Endodermal cell (in vitro differentiated cells): ENCODE measurements around the gene OR52B2. TPM values are rescaled to one million over a fixed set of nuclear protein-coding genes. Genes with fewer than 3 reads are reported as not detected.

Source experiments
- DNase-seq: peaks from one replicate; pipeline ENCODE4 v3.0.0-alpha.2; 2017
- H3K27ac ChIP-seq: 2 replicates; pipeline ENCODE4 v1.5.1; 2013; ENCODE audit warnings: mild to moderate bottlenecking, low read depth, low read length, moderate library complexity
- H3K27me3 ChIP-seq: 2 replicates; pipeline ENCODE4 v1.6.1; 2013; ENCODE audit warnings: mild to moderate bottlenecking, low read length, moderate library complexity; ENCODE audit not compliant: insufficient read depth, control insufficient read depth, poor library complexity, severe bottlenecking
- H3K36me3 ChIP-seq: 2 replicates; pipeline ENCODE4 v1.7.0; 2013; ENCODE audit warnings: mild to moderate bottlenecking, low read length, moderate library complexity; ENCODE audit not compliant: control insufficient read depth, insufficient read depth
- H3K4me1 ChIP-seq: one replicate; pipeline ENCODE4 v1.7.0; 2013; ENCODE audit warnings: low read length; ENCODE audit not compliant: control insufficient read depth, insufficient read depth
- H3K4me3 ChIP-seq: 2 replicates; pipeline ENCODE4 v1.5.1; 2013; ENCODE audit warnings: mild to moderate bottlenecking, low read length, moderate library complexity
- H3K9ac ChIP-seq: 2 replicates; pipeline ENCODE4 v1.6.1; 2013; ENCODE audit warnings: mild to moderate bottlenecking, low read length, moderate library complexity; ENCODE audit not compliant: poor library complexity, severe bottlenecking; ENCODE audit errors: extremely low read depth
- H3K9me3 ChIP-seq: 2 replicates; pipeline ENCODE4 v1.6.1; 2013; ENCODE audit warnings: mild to moderate bottlenecking, low read length, moderate library complexity; ENCODE audit not compliant: control insufficient read depth
- H3K27ac Mint-ChIP-seq: 2 replicates; pipeline ENCODE4 v1.8.0; 2020; ENCODE audit warnings: mixed read lengths
- H3K27me3 Mint-ChIP-seq: 2 replicates; pipeline ENCODE4 v1.8.0; 2021; ENCODE audit warnings: mild to moderate bottlenecking, mixed read lengths; ENCODE audit not compliant: insufficient read depth
- H3K36me3 Mint-ChIP-seq: 2 replicates; pipeline ENCODE4 v1.8.0; 2020; ENCODE audit warnings: low read depth, mixed read lengths
- H3K4me1 Mint-ChIP-seq: 2 replicates; pipeline ENCODE4 v1.8.0; 2020; ENCODE audit warnings: mixed read lengths
- H3K4me3 Mint-ChIP-seq: 2 replicates; pipeline ENCODE4 v1.8.0; 2020; ENCODE audit warnings: mild to moderate bottlenecking, moderate library complexity, mixed read lengths
- H3K9me3 Mint-ChIP-seq: 2 replicates; pipeline ENCODE4 v1.8.0; 2020; ENCODE audit warnings: mild to moderate bottlenecking, mixed read lengths
- CTCF ChIP-seq: fragments of 200-600 bp; sonication (generic); conservative IDR thresholded peaks from 2 replicates; pipeline ENCODE4 v1.5.0; 2021; ENCODE audit warnings: antibody characterized with exemption, mild to moderate bottlenecking
- WGBS, 2 experiments: methylation state at CpG; one replicate each; pipeline versions ENCODE4 v1.1.5 to v1.1.7; 2013; ENCODE audit warnings: missing lambda C conversion rate in 2 of 2, mixed read lengths in 1 of 2; ENCODE audit not compliant: insufficient coverage in 1 of 2, insufficient read length in 1 of 2; 5-methylcytosine and 5-hydroxymethylcytosine counted together
- total RNA-seq, 2 donors: library from RNA; stranded (reverse); fragmentation: NEBNext Ultra II Directional in 1 of 2; extraction: Animal tissue kit (Norgen Biotek cat#: 25700) in 1 of 2; gene quantifications; 2 replicates in 1 of 2; 3 replicates in 1 of 2; pipeline ENCODE4 v1.2.1, GENCODE V29; 2021

The OR52B2 gene
- total RNA-seq, 2 donors from 2014 or later, result not detected

- WGBS, 2 experiments, result 90 to 91% methylated on average over 4 of the region's 4 CpGs
- Mint-ChIP-seq H3K27me3 (no peaks in the 10 kb centered on the region), H3K4me1 (peaks cover 9% of the 10 kb centered on the region), H3K36me3 (no peaks in the 10 kb centered on the region), H3K27ac (no peak overlapping the region), H3K4me3 (no peak overlapping the region), H3K9me3 (peaks cover 4% of the 10 kb centered on the region)
- DNase-seq, result no peak
- H3K36me3 ChIP-seq, result no peaks in the 10 kb centered on the region
- TF ChIP-seq CTCF, result no peak
- no peak overlapping the region for H3K27ac ChIP-seq
- H3K9me3 ChIP-seq, result peaks cover 5% of the 10 kb centered on the region
- no peak overlapping the region for H3K9ac ChIP-seq
- H3K4me3 ChIP-seq, result no peak overlapping the region
- no peaks in the 10 kb centered on the region for H3K27me3 ChIP-seq
- H3K4me1 ChIP-seq, result no peaks in the 10 kb centered on the region
Observed at GRCh38 chr11:6127881-6128280, 42.2 kb downstream of the OR52B2 start.

- no peaks in the 10 kb centered on the region for H3K4me1 ChIP-seq
- WGBS, 2 experiments, result 92 to 96% methylated on average over 3 of the region's 3 CpGs
- no peak overlapping the region for H3K9ac ChIP-seq
- peaks cover 18% of the 10 kb centered on the region for H3K9me3 Mint-ChIP-seq
- no peak overlapping the region for H3K27ac Mint-ChIP-seq
- peaks cover 9% of the 10 kb centered on the region for H3K4me1 Mint-ChIP-seq
- peaks cover 16% of the 10 kb centered on the region for H3K9me3 ChIP-seq
- H3K4me3 ChIP-seq, result no peak overlapping the region
- H3K27ac ChIP-seq, result no peak overlapping the region
- no peaks in the 10 kb centered on the region for H3K27me3 ChIP-seq
- no peak for DNase-seq
- no peaks in the 10 kb centered on the region for H3K36me3 ChIP-seq
- no peaks in the 10 kb centered on the region for H3K27me3 Mint-ChIP-seq
- no peak overlapping the region for H3K4me3 Mint-ChIP-seq
- H3K36me3 Mint-ChIP-seq, result no peaks in the 10 kb centered on the region
- no peak for TF ChIP-seq CTCF
Observed at GRCh38 chr11:6124245-6124644, 45.9 kb downstream of the OR52B2 start.

Other genes with a start within 250 kb of the OR52B2 start
- gene OR56A3, start 228.1 kb downstream of the OR52B2 start, total RNA-seq, result not detected
- gene OR56A5, start 201.8 kb downstream of the OR52B2 start, total RNA-seq, result not detected
- under 1 TPM in 1 of 2 donors, not detected in 1; 0.33 TPM for gene OR52L1, start 183.3 kb downstream of the OR52B2 start, total RNA-seq
- under 1 TPM; 0.15 to 0.59 TPM for gene OR56A4, start 163.4 kb downstream of the OR52B2 start, total RNA-seq
- gene OR56A1, start 139.6 kb downstream of the OR52B2 start, total RNA-seq, result under 1 TPM; 0.15 to 0.31 TPM
- gene OR56B4, start 62.6 kb downstream of the OR52B2 start, total RNA-seq, result not detected
- gene OR52W1, start 28.9 kb upstream of the OR52B2 start, total RNA-seq, result not detected
- gene C11orf42, start 35.2 kb upstream of the OR52B2 start, total RNA-seq, result not detected
- gene FHIP1B, start 64.3 kb upstream of the OR52B2 start, total RNA-seq, result 10 to 100 TPM; 45.3 to 50.6 TPM
- 1 to 10 TPM; 1.7 to 4.3 TPM for gene CNGA4, start 68.8 kb upstream of the OR52B2 start, total RNA-seq
- gene CCKBR, start 89.5 kb upstream of the OR52B2 start, total RNA-seq, result 100 to 1,000 TPM; 433 to 467 TPM
- 10 to 100 TPM; 42.2 to 70.2 TPM for gene CAVIN3, start 150.2 kb upstream of the OR52B2 start, total RNA-seq
- 10 to 100 TPM in 1 of 2 donors, 1 to 10 TPM in 1; 9.4 to 28.7 TPM for gene SMPD1, start 220.1 kb upstream of the OR52B2 start, total RNA-seq
- gene APBB1, start 248.8 kb upstream of the OR52B2 start, total RNA-seq, result 10 to 100 TPM; 51.5 to 51.6 TPM